ENCODE measurements around the gene RPS28.

RPS28 gene

GRCh38 chr19:8334458-8335342, 13.4 kb downstream of the RPS28 start:
- Histone ChIP-seq H3K27me3 (ENCODE audit: insufficient read depth, low read depth, severe bottlenecking) (peaks cover 24% of the 10 kb centered on the region), H3K27ac (no peak overlapping the region), H3K9me3 (ENCODE audit: severe bottlenecking) (no peaks in the 10 kb centered on the region), H3K36me3 (no peaks in the 10 kb centered on the region), H3K4me3 (ENCODE audit: low read depth, low read length) (peak overlapping the region; percentile 38)
- peak; percentile 83 for DNase-seq
- no peak for TF ChIP-seq CTCF (IDR thresholded peaks at IDR 0.05; ENCODE audit: low read depth, low read length)

GRCh38 chr19:8335343-8336071, 14.2 kb downstream of the RPS28 start:
- Histone ChIP-seq H3K27me3 (ENCODE audit: insufficient read depth, low read depth, severe bottlenecking) (peaks cover 24% of the 10 kb centered on the region), H3K4me3 (ENCODE audit: low read depth, low read length) (peak overlapping the region; percentile 21), H3K27ac (no peak overlapping the region), H3K36me3 (no peaks in the 10 kb centered on the region), H3K9me3 (ENCODE audit: severe bottlenecking) (no peaks in the 10 kb centered on the region)
- DNase-seq, result peak; percentile 46
- peak; percentile 36 for TF ChIP-seq CTCF (IDR thresholded peaks at IDR 0.05; ENCODE audit: low read depth, low read length)

GRCh38 chr19:8336072-8336569, 14.8 kb downstream of the RPS28 start:
- no peak for DNase-seq
- Histone ChIP-seq H3K27me3 (ENCODE audit: insufficient read depth, low read depth, severe bottlenecking) (peaks cover 24% of the 10 kb centered on the region), H3K27ac (no peak overlapping the region), H3K36me3 (no peaks in the 10 kb centered on the region), H3K4me3 (ENCODE audit: low read depth, low read length) (no peak overlapping the region), H3K9me3 (ENCODE audit: severe bottlenecking) (no peaks in the 10 kb centered on the region)
- no peak for TF ChIP-seq CTCF (IDR thresholded peaks at IDR 0.05; ENCODE audit: low read depth, low read length)

GRCh38 chr19:8336660-8337059, 15.4 kb downstream of the RPS28 start:
- H3K27me3 ChIP-seq (ENCODE audit: insufficient read depth, low read depth, severe bottlenecking), result peaks cover 24% of the 10 kb centered on the region
- no peak overlapping the region for H3K27ac ChIP-seq
- no peaks in the 10 kb centered on the region for H3K9me3 ChIP-seq (ENCODE audit: severe bottlenecking)
- DNase-seq, result no peak
- TF ChIP-seq CTCF (IDR thresholded peaks at IDR 0.05; ENCODE audit: low read depth, low read length), result no peak
- H3K36me3 ChIP-seq, result no peaks in the 10 kb centered on the region
- H3K4me3 ChIP-seq (ENCODE audit: low read depth, low read length), result no peak overlapping the region

- Histone ChIP-seq H3K36me3 (no peaks in the 10 kb centered on the region), H3K4me3 (ENCODE audit: low read depth, low read length) (no peak overlapping the region), H3K27ac (no peak overlapping the region), H3K9me3 (ENCODE audit: severe bottlenecking) (no peaks in the 10 kb centered on the region), H3K27me3 (ENCODE audit: insufficient read depth, low read depth, severe bottlenecking) (peaks cover 22% of the 10 kb centered on the region)
- TF ChIP-seq CTCF (IDR thresholded peaks at IDR 0.05; ENCODE audit: low read depth, low read length), result no peak
- DNase-seq, result no peak
Observed at GRCh38 chr19:8337728-8338127, 16.4 kb downstream of the RPS28 start.

Data from WERI-Rb-1 (cell line).